GF-D8 (cell line): Measurements from ENCODE around the gene TREML2.
A peak's percentile ranks its signal among the peaks of the same experiment; 100 is the strongest.

Experiments
- DNase-seq: peaks from one replicate; lab custom pipeline; 2025; lab: John Stamatoyannopoulos, UW

Gene TREML2

DNA sequence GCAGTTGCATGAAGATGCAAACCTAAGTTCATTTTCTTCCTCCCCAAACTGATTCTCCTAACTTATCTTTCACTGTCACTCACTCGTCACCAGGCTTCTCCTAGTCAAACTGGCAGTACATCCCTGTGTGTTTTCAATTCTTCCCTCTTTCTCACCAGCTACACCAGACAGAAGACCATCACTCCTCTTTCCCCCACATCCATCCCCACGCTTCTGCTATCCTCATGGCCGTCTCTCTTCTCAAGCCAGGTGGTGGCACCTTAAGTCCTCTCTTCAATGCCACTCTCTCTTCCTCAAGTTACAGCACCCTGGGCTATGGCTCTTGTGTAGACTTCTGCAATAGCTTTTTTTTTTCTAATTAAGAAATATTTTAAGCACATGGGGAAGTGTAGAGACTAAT, 23.7 kb downstream of the TREML2 start:
- DNase-seq: no peak

DNA sequence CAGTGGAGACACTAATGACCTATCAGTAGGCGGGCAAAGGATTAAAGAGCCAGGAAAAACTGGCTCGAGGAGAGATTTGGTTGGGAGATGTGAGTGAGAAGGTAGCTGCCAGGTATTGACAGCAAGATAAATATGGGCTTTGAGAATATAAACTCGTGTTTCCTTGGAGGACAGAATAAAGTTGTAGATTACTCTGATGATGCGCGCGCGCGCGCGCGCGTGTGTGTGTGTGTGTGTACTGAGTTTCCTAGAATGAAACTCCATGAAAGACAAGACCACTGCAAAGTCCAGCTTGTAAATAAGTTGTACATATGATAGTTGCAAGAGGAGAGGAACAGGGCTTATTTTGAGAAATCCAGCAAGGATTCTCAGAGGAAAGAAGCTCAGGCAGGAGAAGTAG, 24.8 kb downstream of the TREML2 start:
- DNase-seq: no peak

- DNase-seq: no peak
Measured at GRCh38 chr6:41175084-41175483, 25.9 kb downstream of the TREML2 start.

- no peak for DNase-seq
Measured at GRCh38 chr6:41174610-41175009, 26.3 kb downstream of the TREML2 start.

DNA sequence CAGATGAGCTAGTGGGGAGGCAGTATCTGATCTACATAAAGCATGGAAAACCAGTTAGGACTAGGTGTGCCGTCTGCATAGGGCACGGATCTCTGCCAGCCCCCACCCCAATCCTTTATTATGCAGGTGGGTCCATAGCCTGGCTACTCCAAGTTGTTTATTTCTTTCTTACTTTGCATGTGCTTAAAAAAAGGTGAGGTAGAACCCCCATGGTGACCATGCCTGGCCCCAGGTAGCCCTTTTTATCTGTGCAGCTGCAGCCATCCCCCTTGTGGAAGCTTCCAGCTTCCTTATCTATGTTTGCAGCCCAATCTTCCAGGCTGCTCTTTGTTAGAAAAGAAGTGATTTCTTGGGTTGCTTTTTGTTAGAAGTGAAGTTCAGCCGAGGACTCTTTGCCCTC, 29.0 kb downstream of the TREML2 start:
- no peak for DNase-seq

- DNase-seq: no peak
Measured at GRCh38 chr6:41170547-41171160, 30.3 kb downstream of the TREML2 start.

DNA sequence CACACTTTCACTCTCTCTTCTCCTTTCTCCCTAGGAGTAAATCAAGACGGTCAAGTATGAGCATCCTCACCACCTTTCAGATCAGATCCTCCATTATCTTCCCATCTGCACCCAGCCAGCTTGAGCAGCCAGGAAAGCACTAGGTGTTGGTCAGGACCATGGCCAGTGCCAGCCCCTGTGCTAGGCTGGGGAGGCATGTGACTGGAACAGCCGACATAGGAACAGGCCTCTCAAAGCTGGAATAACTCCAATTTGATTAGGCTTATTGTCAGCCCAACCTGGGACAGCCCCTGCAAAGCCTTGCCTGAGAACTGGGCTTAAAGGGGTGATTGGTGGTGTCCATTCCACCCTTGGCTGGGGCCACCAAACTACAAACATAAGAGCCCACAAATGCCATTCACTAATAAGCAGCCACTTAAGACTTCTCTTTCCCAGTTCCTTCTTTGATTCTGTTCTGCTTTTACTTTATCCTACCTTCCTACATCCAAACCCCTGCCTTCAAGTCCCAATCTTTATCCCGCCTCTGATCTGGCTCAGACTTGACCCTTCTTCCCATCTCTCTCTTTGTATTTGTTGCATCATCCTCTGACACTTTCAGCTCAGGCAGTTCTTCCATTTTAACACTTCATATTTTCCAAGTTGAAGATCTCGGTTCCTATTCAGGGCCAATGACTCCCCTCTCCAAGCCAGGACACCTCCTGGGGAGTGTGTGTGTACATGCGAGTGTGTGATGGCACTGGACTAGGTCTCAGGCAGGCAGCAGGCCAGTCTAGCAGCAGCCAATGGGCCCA, 33.6 kb downstream of the TREML2 start:
- DNase-seq: no peak

DNA sequence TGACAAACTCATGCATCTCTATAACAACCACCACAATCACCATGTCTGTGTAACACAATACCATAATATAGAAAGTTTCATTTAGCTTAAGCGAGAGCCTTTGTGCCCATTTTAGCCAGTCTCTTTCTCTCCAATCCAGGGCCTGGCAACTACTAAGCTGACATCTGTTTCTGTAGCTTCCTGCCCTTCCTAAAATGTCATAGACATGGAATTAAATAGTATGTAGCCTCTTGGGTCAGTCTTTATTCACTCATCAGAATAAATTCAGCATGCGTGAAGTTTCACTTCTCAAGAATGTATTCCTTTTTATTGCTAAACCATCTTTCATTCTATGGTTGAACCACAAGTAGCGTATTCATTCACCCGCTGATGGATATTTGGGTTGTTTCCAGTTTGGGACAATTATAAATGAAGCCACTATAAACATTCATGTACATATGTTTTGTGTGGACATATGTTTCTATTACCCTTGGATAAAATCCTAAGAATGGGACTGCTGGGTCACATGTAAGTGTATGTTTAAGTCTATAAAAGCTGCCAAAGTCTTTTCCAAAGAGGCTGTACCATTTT, 36.3 kb downstream of the TREML2 start:
- DNase-seq: no peak

GRCh38 chr6:41163419-41163717, 37.6 kb downstream of the TREML2 start:
- no peak for DNase-seq

DNA sequence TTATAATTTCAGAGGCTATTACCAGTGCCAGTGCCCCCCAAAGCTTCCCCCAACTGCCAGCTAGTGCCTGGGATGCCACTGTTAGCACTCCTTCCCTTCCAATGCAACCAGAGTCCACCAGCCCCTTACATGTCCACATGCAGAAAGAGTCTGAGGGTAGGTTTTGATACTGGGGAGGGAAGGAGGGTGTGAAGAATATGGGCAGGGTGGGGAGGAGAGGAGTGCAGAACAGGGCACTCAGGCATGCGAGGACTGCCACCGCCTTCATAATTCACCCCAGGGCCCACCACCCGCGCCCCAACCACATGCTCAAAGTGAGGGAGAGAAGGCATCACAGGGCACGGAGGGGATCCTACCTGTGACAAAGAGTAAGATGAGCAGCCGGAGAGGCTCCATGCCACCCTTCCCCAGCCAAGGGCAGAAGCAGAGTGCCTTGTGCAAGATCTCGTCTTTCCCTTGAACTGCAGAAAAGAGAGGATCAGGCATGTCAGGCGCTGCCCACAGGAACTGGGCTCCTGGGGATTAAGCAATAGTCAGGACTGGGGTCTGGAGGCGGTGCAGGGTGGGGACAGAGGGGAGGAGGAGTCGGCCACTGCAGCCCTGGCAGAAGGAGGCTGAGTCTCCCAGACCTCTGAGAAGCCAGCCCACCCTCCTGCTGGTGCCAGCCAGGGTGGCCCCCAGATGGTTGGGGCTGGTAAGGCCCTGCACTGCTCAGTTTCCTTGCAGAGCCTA, 38.1 kb downstream of the TREML2 start, which contains the start of gene TREM2:
Gene TREM2 (minus strand): TSS at position 430 of the 732 bp plus-strand sequence. CDS start 34 bp downstream, at position 396.
- DNase-seq: no peak

GRCh38 chr6:41161851-41162552, 38.9 kb downstream of the TREML2 start:
- DNase-seq: no peak

- no peak for DNase-seq
Measured at GRCh38 chr6:41161380-41161779, 39.6 kb downstream of the TREML2 start.

- DNase-seq: no peak
Measured at GRCh38 chr6:41160933-41161332, 40.0 kb downstream of the TREML2 start.

DNA sequence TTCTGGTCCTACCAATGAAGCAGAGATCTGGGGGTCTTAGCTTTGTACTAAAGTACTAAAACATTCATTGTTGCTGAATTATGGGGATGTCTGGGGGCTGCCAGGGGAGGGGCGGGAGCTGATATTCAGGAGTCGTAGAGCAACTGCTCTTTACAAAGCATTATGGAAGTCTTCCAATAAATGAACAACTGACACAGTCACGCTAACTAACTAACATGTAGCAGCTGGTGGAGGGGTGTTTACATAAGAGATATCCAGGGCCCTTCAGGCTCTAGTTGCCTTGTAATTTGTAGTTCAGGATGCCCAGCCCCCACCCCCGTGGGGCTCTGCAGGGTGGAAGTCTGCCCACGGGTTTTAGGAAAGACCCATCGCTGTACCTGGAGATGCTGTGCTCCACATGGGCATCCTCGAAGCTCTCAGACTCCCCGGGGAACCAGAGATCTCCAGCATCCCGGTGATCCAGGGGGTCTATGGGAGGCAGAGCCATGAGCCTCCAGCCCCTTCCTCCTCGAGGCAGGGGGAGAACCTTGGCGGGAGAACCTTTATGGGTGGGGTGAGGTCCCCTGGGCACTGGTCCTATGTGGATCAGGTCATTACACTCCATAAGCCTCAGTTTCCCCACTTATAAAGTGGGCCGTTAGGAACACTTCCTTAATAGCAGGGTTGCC, 41.4 kb downstream of the TREML2 start:
- DNase-seq: no peak

DNA sequence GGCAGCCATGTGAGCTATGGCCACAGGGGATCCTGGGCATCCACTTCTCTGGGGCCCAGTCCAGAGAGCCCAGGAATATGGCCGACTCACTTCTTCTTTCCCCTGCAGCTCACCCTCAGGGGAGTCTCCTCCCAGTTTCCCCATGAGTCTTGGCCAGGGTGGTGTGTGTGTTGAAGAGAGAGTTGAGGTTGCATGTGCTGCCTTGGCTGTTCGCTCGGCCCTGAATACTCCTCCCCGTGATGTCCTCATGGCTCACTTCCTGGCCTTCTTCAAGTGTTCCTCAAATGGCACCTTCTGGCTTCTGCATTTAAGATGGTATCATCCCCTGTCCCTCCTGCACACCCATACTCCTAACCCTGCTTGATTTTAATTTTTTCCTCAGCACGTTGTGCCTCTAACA, 43.6 kb downstream of the TREML2 start:
- DNase-seq: peak; percentile 16

DNA sequence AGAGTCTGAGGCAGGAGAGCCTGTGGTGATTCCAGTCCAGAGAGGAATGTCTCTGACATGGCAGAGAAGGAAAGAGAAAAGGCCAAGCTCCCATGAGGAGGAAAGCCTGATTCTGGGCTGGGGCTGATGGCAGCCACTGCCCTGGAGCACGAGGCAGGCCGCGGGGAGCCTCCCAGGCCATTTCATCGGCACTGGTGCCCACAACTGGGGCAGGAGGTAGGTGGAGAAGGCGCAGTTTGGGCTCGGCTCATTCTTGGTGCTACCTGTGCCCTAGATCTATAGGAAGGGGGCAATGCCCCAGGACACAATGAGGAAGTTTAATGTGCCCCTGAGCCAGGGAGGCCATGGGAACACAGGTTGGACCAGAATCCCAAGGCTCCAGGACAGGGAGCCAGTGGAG, 44.2 kb downstream of the TREML2 start:
- no peak for DNase-seq

- no peak for DNase-seq
Measured at GRCh38 chr6:41156001-41156400, 44.9 kb downstream of the TREML2 start.

GRCh38 chr6:41155132-41155805, 45.7 kb downstream of the TREML2 start:
- DNase-seq: no peak

GRCh38 chr6:41153992-41154625, 46.8 kb downstream of the TREML2 start, which contains the start of gene TREML1:
TREML1 (minus strand) TSS chr6:41154347; CDS start chr6:41154288, 59 bp downstream.
- no peak for DNase-seq

- DNase-seq: no peak
Measured at GRCh38 chr6:41153451-41153850, 47.5 kb downstream of the TREML2 start.
